ENCODE measurements around the gene RYR2. TPM values are rescaled to one million over a fixed set of nuclear protein-coding genes. Genes with fewer than 3 reads are reported as not detected.

RYR2 gene
- total RNA-seq, 1 donor from 2014 or later: 5.4 TPM

DNA sequence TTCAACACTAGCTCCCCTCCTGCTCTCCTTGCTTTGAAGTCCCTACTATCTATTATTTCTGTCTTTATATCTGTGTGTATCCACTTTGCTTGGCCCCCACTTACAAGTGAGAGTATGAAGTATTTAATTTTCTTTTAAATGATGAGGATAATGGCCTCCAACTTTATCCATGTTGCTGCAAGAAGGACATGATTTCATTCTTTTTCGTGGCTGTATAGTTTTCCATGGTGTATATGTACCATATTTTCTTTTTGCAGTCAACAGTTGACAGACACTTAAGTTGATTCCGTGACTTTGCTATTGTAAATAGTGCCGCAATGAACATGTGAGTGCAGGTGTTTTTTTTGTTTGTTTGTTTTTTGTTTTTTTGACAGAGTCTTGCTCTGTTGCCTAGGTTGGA is 483.1 kb downstream of the RYR2 start:
- H3K27ac Mint-ChIP-seq (ENCODE audit: unreplicated experiment): no peak overlapping the region
- no peaks in the 10 kb centered on the region for H3K36me3 Mint-ChIP-seq (ENCODE audit: low read depth, unreplicated experiment)
- H3K4me1 Mint-ChIP-seq (ENCODE audit: unreplicated experiment): no peaks in the 10 kb centered on the region
- no peak for DNase-seq (ENCODE audit: low spot score)
- no peaks in the 10 kb centered on the region for H3K9me3 Mint-ChIP-seq (ENCODE audit: unreplicated experiment)
- no peaks in the 10 kb centered on the region for H3K27me3 Mint-ChIP-seq (ENCODE audit: unreplicated experiment)
- H3K4me3 Mint-ChIP-seq (ENCODE audit: unreplicated experiment): no peak overlapping the region
- TF ChIP-seq, protein P1, sequence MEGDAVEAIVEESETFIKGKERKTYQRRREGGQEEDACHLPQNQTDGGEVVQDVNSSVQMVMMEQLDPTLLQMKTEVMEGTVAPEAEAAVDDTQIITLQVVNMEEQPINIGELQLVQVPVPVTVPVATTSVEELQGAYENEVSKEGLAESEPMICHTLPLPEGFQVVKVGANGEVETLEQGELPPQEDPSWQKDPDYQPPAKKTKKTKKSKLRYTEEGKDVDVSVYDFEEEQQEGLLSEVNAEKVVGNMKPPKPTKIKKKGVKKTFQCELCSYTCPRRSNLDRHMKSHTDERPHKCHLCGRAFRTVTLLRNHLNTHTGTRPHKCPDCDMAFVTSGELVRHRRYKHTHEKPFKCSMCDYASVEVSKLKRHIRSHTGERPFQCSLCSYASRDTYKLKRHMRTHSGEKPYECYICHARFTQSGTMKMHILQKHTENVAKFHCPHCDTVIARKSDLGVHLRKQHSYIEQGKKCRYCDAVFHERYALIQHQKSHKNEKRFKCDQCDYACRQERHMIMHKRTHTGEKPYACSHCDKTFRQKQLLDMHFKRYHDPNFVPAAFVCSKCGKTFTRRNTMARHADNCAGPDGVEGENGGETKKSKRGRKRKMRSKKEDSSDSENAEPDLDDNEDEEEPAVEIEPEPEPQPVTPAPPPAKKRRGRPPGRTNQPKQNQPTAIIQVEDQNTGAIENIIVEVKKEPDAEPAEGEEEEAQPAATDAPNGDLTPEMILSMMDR (IDR thresholded peaks at IDR 0.05; ENCODE audit: unreplicated experiment): no peak

DNA sequence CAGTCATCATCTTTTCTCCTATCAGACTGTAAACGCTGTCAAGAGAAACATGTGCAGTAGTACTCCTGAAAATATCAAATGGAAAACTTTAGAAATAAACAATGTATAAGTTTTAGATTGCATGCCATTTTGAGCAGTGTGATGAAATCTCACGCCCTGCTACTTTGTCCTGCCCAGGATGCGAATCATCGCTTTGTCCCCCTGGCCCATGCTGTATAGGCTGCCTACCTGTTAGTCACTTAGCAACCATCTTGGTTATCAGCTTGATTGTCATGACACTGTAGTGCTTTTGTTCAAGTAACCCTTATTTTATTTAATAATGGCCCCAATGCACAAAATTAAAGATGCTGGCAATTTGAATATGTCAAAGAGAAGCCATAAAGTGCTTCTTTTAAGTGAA is 485.8 kb downstream of the RYR2 start:
- Mint-ChIP-seq H3K27me3 (ENCODE audit: unreplicated experiment) (no peaks in the 10 kb centered on the region), H3K4me3 (ENCODE audit: unreplicated experiment) (no peak overlapping the region), H3K4me1 (ENCODE audit: unreplicated experiment) (no peaks in the 10 kb centered on the region), H3K9me3 (ENCODE audit: unreplicated experiment) (no peaks in the 10 kb centered on the region), H3K36me3 (ENCODE audit: low read depth, unreplicated experiment) (no peaks in the 10 kb centered on the region), H3K27ac (ENCODE audit: unreplicated experiment) (no peak overlapping the region)
- no peak for DNase-seq (ENCODE audit: low spot score)
- TF ChIP-seq, protein P1 (IDR thresholded peaks at IDR 0.05; ENCODE audit: unreplicated experiment): no peak

DNA sequence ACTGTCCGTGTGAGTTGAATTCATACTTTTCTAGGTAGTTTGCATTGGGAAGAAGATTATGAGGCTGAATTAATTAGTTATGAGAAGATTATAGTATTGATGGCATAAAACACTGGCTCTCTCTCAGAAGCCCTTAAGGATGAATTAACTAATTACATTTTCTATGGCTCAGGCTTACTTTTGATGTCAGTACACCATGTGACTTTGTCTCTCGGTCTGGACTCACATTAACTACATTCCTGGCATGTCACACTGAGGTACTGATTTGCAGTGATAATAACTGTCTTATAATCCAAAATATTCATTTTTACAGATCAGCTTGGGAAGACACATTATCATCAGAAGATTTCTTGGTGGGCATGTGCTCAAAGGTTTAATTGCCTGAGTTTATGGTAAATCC is 486.6 kb downstream of the RYR2 start:
- TF ChIP-seq, protein P1 (IDR thresholded peaks at IDR 0.05; ENCODE audit: unreplicated experiment): no peak
- no peak for DNase-seq (ENCODE audit: low spot score)
- H3K9me3 Mint-ChIP-seq (ENCODE audit: unreplicated experiment): no peaks in the 10 kb centered on the region
- no peaks in the 10 kb centered on the region for H3K36me3 Mint-ChIP-seq (ENCODE audit: low read depth, unreplicated experiment)
- no peak overlapping the region for H3K4me3 Mint-ChIP-seq (ENCODE audit: unreplicated experiment)
- H3K27me3 Mint-ChIP-seq (ENCODE audit: unreplicated experiment): no peaks in the 10 kb centered on the region
- H3K4me1 Mint-ChIP-seq (ENCODE audit: unreplicated experiment): no peaks in the 10 kb centered on the region
- no peak overlapping the region for H3K27ac Mint-ChIP-seq (ENCODE audit: unreplicated experiment)

DNA sequence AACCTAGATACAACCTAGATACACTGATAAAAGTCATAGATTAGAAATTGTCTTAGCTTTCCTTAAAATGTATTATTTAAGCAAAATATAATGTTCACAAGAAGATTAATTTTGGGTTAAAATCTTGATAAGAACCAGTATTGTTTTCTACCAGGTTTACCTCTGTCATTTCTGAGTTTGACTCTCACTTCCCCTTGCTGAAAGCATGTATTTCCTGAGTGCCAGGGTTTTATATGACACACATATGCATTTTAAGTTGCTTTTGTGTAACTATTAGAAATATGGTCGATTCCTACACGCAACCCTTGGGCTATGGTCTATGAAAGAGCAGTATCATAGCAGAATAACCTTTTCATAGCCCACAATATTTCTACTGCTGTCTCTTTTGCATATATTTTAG is 497.1 kb downstream of the RYR2 start:
- TF ChIP-seq, protein P1 (IDR thresholded peaks at IDR 0.05; ENCODE audit: unreplicated experiment): no peak
- no peak for DNase-seq (ENCODE audit: low spot score)
- Mint-ChIP-seq H3K4me1 (ENCODE audit: unreplicated experiment) (no peaks in the 10 kb centered on the region), H3K27ac (ENCODE audit: unreplicated experiment) (no peak overlapping the region), H3K27me3 (ENCODE audit: unreplicated experiment) (no peaks in the 10 kb centered on the region), H3K36me3 (ENCODE audit: low read depth, unreplicated experiment) (no peaks in the 10 kb centered on the region), H3K9me3 (ENCODE audit: unreplicated experiment) (no peaks in the 10 kb centered on the region), H3K4me3 (ENCODE audit: unreplicated experiment) (no peak overlapping the region)

DNA sequence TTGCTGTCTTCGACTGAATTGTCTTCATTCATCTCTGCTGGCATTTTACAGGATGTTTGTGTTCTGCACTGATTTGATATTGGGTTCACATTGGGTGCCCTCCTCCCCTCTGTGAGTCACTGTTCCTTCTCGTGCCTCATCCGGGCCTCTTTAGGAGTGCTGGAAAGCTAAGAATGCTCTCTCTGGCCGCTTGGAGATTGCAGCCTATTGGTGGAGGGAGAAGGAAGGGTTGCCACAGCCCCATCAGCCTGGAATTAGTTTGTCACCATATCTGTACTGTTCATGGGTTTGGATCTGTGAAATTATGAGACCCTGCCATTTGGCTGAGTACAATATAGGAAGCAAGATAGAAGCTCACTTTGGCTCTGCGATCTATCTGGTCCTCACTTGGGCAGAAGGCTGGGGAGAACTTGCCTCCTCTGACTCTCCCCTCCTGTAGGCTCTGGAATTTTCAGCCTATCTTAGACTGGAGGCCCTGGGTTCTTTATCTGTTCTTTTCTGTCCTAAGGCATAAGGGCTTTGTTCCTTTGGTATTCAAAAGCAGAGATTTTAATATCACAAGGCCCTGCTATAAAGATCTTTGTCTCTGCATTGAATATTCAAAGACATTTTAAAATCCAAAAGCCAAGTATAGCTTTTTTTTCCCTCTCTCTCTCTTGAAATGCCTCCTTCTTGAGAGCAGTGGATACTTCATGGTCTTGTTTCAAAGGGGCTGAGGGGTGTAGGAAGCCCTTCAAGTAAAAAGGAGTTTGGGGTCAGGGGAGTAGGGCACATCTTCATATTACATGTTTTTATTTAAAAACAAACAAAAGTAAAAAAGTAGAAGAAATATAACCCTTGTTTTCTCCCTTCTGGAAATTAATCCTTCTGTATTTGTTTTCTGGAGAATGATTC is 500.8 kb downstream of the RYR2 start:
- Mint-ChIP-seq H3K4me1 (ENCODE audit: unreplicated experiment) (no peaks in the 10 kb centered on the region), H3K4me3 (ENCODE audit: unreplicated experiment) (no peak overlapping the region), H3K36me3 (ENCODE audit: low read depth, unreplicated experiment) (no peaks in the 10 kb centered on the region), H3K27ac (ENCODE audit: unreplicated experiment) (no peak overlapping the region), H3K27me3 (ENCODE audit: unreplicated experiment) (no peaks in the 10 kb centered on the region), H3K9me3 (ENCODE audit: unreplicated experiment) (no peaks in the 10 kb centered on the region)
- TF ChIP-seq, protein P1 (IDR thresholded peaks at IDR 0.05; ENCODE audit: unreplicated experiment): no peak
- no peak for DNase-seq (ENCODE audit: low spot score)

Data from endothelial cell (in vitro differentiated cells).